Measurements from ENCODE around the gene DNER.

DNA sequence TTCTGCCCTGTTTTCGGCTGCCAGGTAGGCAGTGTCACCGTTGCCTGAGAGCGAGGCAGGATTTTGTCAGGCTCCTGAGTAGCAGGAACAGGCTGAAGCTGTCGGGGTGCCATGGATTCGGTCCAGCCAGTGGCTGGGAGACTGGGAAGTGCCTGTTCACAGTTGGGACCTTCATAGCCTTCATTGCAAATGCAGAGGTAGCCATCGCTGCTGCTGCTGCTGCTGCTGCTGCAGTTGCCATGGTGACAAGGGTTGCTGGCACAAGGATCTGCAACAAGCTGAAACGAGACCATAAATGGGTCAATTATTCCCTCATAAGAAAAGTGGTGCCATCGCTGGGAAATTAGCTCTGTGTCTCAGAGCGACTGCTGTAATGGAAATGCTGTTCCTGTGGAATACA is 122.7 kb downstream of the DNER start:
- TF ChIP-seq POLR2A (IDR thresholded peaks at IDR 0.05) = no peak
- TF ChIP-seq, protein P1, sequence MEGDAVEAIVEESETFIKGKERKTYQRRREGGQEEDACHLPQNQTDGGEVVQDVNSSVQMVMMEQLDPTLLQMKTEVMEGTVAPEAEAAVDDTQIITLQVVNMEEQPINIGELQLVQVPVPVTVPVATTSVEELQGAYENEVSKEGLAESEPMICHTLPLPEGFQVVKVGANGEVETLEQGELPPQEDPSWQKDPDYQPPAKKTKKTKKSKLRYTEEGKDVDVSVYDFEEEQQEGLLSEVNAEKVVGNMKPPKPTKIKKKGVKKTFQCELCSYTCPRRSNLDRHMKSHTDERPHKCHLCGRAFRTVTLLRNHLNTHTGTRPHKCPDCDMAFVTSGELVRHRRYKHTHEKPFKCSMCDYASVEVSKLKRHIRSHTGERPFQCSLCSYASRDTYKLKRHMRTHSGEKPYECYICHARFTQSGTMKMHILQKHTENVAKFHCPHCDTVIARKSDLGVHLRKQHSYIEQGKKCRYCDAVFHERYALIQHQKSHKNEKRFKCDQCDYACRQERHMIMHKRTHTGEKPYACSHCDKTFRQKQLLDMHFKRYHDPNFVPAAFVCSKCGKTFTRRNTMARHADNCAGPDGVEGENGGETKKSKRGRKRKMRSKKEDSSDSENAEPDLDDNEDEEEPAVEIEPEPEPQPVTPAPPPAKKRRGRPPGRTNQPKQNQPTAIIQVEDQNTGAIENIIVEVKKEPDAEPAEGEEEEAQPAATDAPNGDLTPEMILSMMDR (IDR thresholded peaks at IDR 0.05 in 4 of 5, conservative IDR thresholded peaks at IDR 0.05 in 1 of 5) = no peak

Data from gastrocnemius medialis (tissue), 4 donors.